HepG2 (cell line): ENCODE measurements around the gene CHMP4B. TPM values are rescaled to one million over a fixed set of nuclear protein-coding genes. Genes with fewer than 3 reads are reported as not detected.

ENCODE experiments used
- ATAC-seq: fragments of 200-7000 bp; cut with Tn5 transposase; 3 replicates; pipeline ENCODE4 v1.9.1; 2020; ENCODE audit warnings: mild to moderate bottlenecking, moderate library complexity
- BruUV-seq: library from RNA; stranded (reverse); fragments of 400-500 nt; replicated peaks from 2 replicates; lab custom pipeline; 2021; lab: Mats Ljungman, UMichigan
- CTCF ChIA-PET: fragments of 300-600 bp; formaldehyde crosslinking; extraction: SDS; loops from one replicate; lab custom pipeline; 2021; ENCODE audit warnings: low total read pairs, inconsistent platforms, low intra/inter-chr PET ratio; lab: Yijun Ruan, JAX
- POLR2A ChIA-PET: fragments of 350-600 bp; sonication (Branson Sonifier 250); formaldehyde crosslinking; loops from one replicate; lab custom pipeline; 2020; ENCODE audit warnings: antibody characterized with exemption, inconsistent platforms; lab: Yijun Ruan, JAX
- DNase-seq: peaks from one replicate; pipeline ENCODE4 v3.0.0-alpha.2; 2015; ENCODE audit warnings: low spot score
- FAIRE-seq: peaks from 3 replicates; lab custom pipeline; 2011; peaks lifted over from hg19 to GRCh38; lab: Jason Lieb, UNC
- H2AFZ ChIP-seq: one replicate; pipeline ENCODE4 v1.6.1; 2011; ENCODE audit warnings: low read length, inconsistent platforms
- H3K27ac ChIP-seq: fragments of 300-600 bp; 3 replicates; pipeline ENCODE4 v1.8.0; 2011; ENCODE audit warnings: mixed run types, mild to moderate bottlenecking, mixed read lengths, low read length, inconsistent platforms; ENCODE audit not compliant: insufficient read depth; ENCODE audit errors: extremely low read length
- H3K27me3 ChIP-seq, 2 experiments: fragments of 200-600 bp in 1 of 2; 2 replicates in 1 of 2; 3 replicates in 1 of 2; pipeline versions ENCODE4 v1.6.0 to v1.8.0; 2011; ENCODE audit warnings: low read length in 2 of 2, mild to moderate bottlenecking in 2 of 2, moderate library complexity in 2 of 2, inconsistent platforms in 1 of 2; ENCODE audit not compliant: insufficient read depth in 2 of 2, control insufficient read depth in 1 of 2
- H3K36me3 ChIP-seq, 2 experiments: fragments of 200-600 bp in 1 of 2; replicated peaks in 1 of 2; 2 replicates in 1 of 2; 3 replicates in 1 of 2; pipeline versions ENCODE4 v1.5.1 to v1.8.0; 2011; ENCODE audit warnings: low read length in 2 of 2, inconsistent platforms in 1 of 2; ENCODE audit not compliant: insufficient read depth in 2 of 2, control insufficient read depth in 1 of 2
- H3K4me1 ChIP-seq: 2 replicates; pipeline ENCODE4 v1.5.1; 2012; ENCODE audit warnings: low read length, inconsistent platforms; ENCODE audit not compliant: insufficient read depth
- H3K4me2 ChIP-seq: 2 replicates; pipeline ENCODE4 v1.6.0; 2011; ENCODE audit warnings: low read depth, low read length, inconsistent platforms
- H3K4me3 ChIP-seq, 3 experiments: fragments of 200-600 bp in 1 of 3; sonication (generic), shearing (Covaris generic) in 1 of 3; replicated peaks in 1 of 3; 2 replicates each; pipeline ENCODE4 v1.5.1; 2011 to 2016; ENCODE audit warnings: low read length in 3 of 3, inconsistent platforms in 2 of 3, low read depth in 2 of 3, mild to moderate bottlenecking in 2 of 3, control low read depth in 1 of 3, mixed read lengths in 1 of 3; ENCODE audit not compliant: insufficient read depth in 1 of 3
- H3K79me2 ChIP-seq: one replicate; pipeline ENCODE4 v1.6.1; 2011; ENCODE audit warnings: low read length, inconsistent platforms; ENCODE audit not compliant: insufficient read depth
- H3K9ac ChIP-seq: 2 replicates; pipeline ENCODE4 v1.6.0; 2011; ENCODE audit warnings: mild to moderate bottlenecking, low read depth, low read length, inconsistent platforms; ENCODE audit not compliant: insufficient read depth
- H3K9me3 ChIP-seq: 2 replicates; pipeline ENCODE4 v1.5.1; 2012; ENCODE audit warnings: mild to moderate bottlenecking, low read length
- H4K20me1 ChIP-seq: 2 replicates; pipeline ENCODE4 v1.6.0; 2011; ENCODE audit warnings: inconsistent platforms, mild to moderate bottlenecking, low read length, moderate library complexity; ENCODE audit not compliant: insufficient read depth
- DNMT3B ChIP-seq: conservative IDR thresholded peaks from 2 replicates; pipeline ENCODE4 v1.6.1; 2016; ENCODE audit warnings: missing biosample characterization, control low read depth
- DPF2 ChIP-seq: sonication (generic); formaldehyde crosslinking; IDR thresholded peaks from 2 replicates; pipeline ENCODE4 v1.4.0; 2020; ENCODE audit warnings: mild to moderate bottlenecking, low read depth, missing genetic modification reagents, borderline replicate concordance
- ETV5 ChIP-seq: IDR thresholded peaks from 2 replicates; pipeline ENCODE4 v1.6.1; 2018; ENCODE audit warnings: missing biosample characterization, missing genetic modification reagents, inconsistent platforms, borderline replicate concordance
- HIVEP1 ChIP-seq: sonication (generic); formaldehyde crosslinking; IDR thresholded peaks from 2 replicates; pipeline ENCODE4 v1.4.0; 2020; ENCODE audit warnings: mild to moderate bottlenecking, missing genetic modification reagents
- KDM5B ChIP-seq: sonication (generic); formaldehyde crosslinking; IDR thresholded peaks from 2 replicates; pipeline ENCODE4 v1.4.0; 2020; ENCODE audit warnings: missing genetic modification reagents, mild to moderate bottlenecking, borderline replicate concordance
- LRRFIP1 ChIP-seq: sonication (generic); formaldehyde crosslinking; conservative IDR thresholded peaks from 2 replicates; pipeline ENCODE4 v1.4.0; 2020; ENCODE audit warnings: missing genetic modification reagents
- NFE2L2 ChIP-seq: fragments of 150-350 bp; IDR thresholded peaks from 2 replicates; pipeline ENCODE4 v1.6.1; 2014; ENCODE audit warnings: low read length
- SALL1 ChIP-seq: sonication (generic); formaldehyde crosslinking; IDR thresholded peaks from 2 replicates; pipeline ENCODE4 v1.8.0; 2022; ENCODE audit warnings: mild to moderate bottlenecking, missing genetic modification reagents
- SIN3B ChIP-seq: fragments of 150-350 bp; IDR thresholded peaks from 2 replicates; pipeline ENCODE4 v1.6.1; 2014; ENCODE audit warnings: low read length
- SMARCE1 ChIP-seq: fragments of 450-650 bp; IDR thresholded peaks from 2 replicates; pipeline ENCODE4 v1.6.1; 2017; ENCODE audit warnings: borderline replicate concordance
- STAT5B ChIP-seq: sonication (generic); formaldehyde crosslinking; IDR thresholded peaks from 2 replicates; pipeline ENCODE4 v1.4.0; 2020; ENCODE audit warnings: missing genetic modification reagents
- TOPORS ChIP-seq: sonication (generic); formaldehyde crosslinking; IDR thresholded peaks from 2 replicates; pipeline ENCODE4 v1.8.0; 2023; ENCODE audit warnings: mild to moderate bottlenecking, missing genetic modification reagents
- ZBTB14 ChIP-seq: sonication (generic); formaldehyde crosslinking; IDR thresholded peaks from 2 replicates; pipeline ENCODE4 v1.4.0; 2020; ENCODE audit warnings: missing genetic modification reagents
- ZBTB39 ChIP-seq: sonication (generic); formaldehyde crosslinking; IDR thresholded peaks from 2 replicates; pipeline ENCODE4 v1.5.0; 2020; ENCODE audit warnings: missing genetic modification reagents
- ZNF335 ChIP-seq: sonication (generic); formaldehyde crosslinking; IDR thresholded peaks from 2 replicates; pipeline ENCODE4 v1.4.0; 2020; ENCODE audit warnings: missing genetic modification reagents
- ZNF33B ChIP-seq: sonication (generic); formaldehyde crosslinking; IDR thresholded peaks from 2 replicates; pipeline ENCODE4 v1.5.1; 2020; ENCODE audit warnings: mild to moderate bottlenecking, missing genetic modification reagents
- ZNF567 ChIP-seq: sonication (generic); formaldehyde crosslinking; IDR thresholded peaks from 2 replicates; pipeline ENCODE4 v1.8.1; 2023; ENCODE audit warnings: mild to moderate bottlenecking, missing genetic modification reagents, borderline replicate concordance
- ZNF570 ChIP-seq: sonication (generic); formaldehyde crosslinking; IDR thresholded peaks from 2 replicates; pipeline ENCODE4 v1.4.0; 2020; ENCODE audit warnings: mild to moderate bottlenecking, missing genetic modification reagents, borderline replicate concordance
- WGBS: methylation state at CpG from one replicate; pipeline ENCODE4 v1.1.6; 2017; ENCODE audit warnings: low lambda C conversion rate; 5-methylcytosine and 5-hydroxymethylcytosine counted together
- in situ Hi-C: cut with HindIII; loops from 2 replicates; pipeline ENCODE4 v1.10.0; 2017; ENCODE audit warnings: low pct_unique_long_range_greater_than_20kb; ENCODE audit not compliant: extremely low pct_ligation_motif_present
- intact Hi-C: fragments of 100-400 bp; cut with micrococcal nuclease; formaldehyde crosslinking; loops from one replicate; pipeline ENCODE4 v1.10.0; 2022; ENCODE audit not compliant: unreplicated experiment
- polyA plus RNA-seq, 8 experiments: library from polyadenylated mRNA; depleted of rRNA in 3 of 8; stranded (reverse) in 7 of 8; unstranded in 1 of 8; fragments of >200 nt; fragmentation: Illumina TruSeq in 4 of 8; extraction: Trizol in 4 of 8; gene quantifications; 2 replicates each; pipeline versions ENCODE4 v1.2.1 to v1.2.3, GENCODE V29; 2011 to 2016; ENCODE audit warnings: low read depth in 4 of 8, missing spikeins in 1 of 8, mixed read lengths in 1 of 8; ENCODE audit not compliant: insufficient read depth in 1 of 8
- total RNA-seq, 5 experiments: library from RNA; depleted of rRNA; stranded (reverse); fragments of >200 nt; fragmentation: Illumina TruSeq; extraction: Trizol; gene quantifications; 2 replicates each; pipeline ENCODE4 v1.2.3, GENCODE V29; 2016; ENCODE audit warnings: low read depth in 1 of 5

The CHMP4B gene
- total and polyA plus RNA-seq, 2 of the 13 experiments (the other 11 are each of a cell fraction or from before 2014, with no cell fraction given), result 40.1 to 45.6 TPM

- H3K36me3 ChIP-seq, result no peaks in the 10 kb centered on the region
- no peaks in the 10 kb centered on the region for H4K20me1 ChIP-seq
- peaks cover 42% of the 10 kb centered on the region for H3K4me1 ChIP-seq
- 30% methylated on average over 28 of the region's 32 CpGs for WGBS
- ChIA-PET CTCF (interaction anchor here (0.9 to 2.3 kb wide), 4 partner anchors 71 to 267 kb away, joined by 3 to 39 read pairs (median 6); no protein-coding TSS in a partner anchor), POLR2A (interaction anchor here (1.0 to 1.3 kb wide), 3 partner anchors 52 to 249 kb away, joined by 3 to 5 read pairs (median 4); partner anchors contain the start of genes CHMP4B and EIF2S2)
- FAIRE-seq, result peak; percentile 67
- peaks cover 5 to 40% of the 10 kb centered on the region in 2 experiments for H3K27me3 ChIP-seq
- no peak overlapping the region for H2AFZ ChIP-seq
- BruUV-seq, result no TSS peak
- H3K9ac ChIP-seq, result no peak overlapping the region
- H3K9me3 ChIP-seq, result no peaks in the 10 kb centered on the region
- in situ Hi-C loops (no loop called here), intact Hi-C loops (loop anchor here (1.0 to 5.0 kb wide), 5 partner anchors 51 to 266 kb away; partner anchors contain the start of gene CHMP4B)
- peak overlapping the region; percentile 65 for H3K4me2 ChIP-seq
- peak; percentile 76 for DNase-seq
- H3K4me3 ChIP-seq, result peak overlapping the region in 2 of 3 experiments; percentile 13 to 59; a peak in 3 of 6 replicates
- no peak overlapping the region for H3K27ac ChIP-seq
- peak; percentile 74 for ATAC-seq
- H3K79me2 ChIP-seq, result no peaks in the 10 kb centered on the region
- TF ChIP-seq STAT5B (CRISPR knock-in tag) (no peak), DPF2 (no peak), NFE2L2 (no peak), TOPORS (CRISPR knock-in tag) (no peak), ZNF570 (CRISPR knock-in tag) (no peak), ZNF335 (no peak), ZBTB39 (no peak), ETV5 (CRISPR knock-in tag) (no peak), KDM5B (peak; percentile 83; the same call in 1 of the 2 replicates), SALL1 (CRISPR knock-in tag) (peak; percentile 54), HIVEP1 (CRISPR knock-in tag) (peak; percentile 49; the same call in 1 of the 2 replicates), DNMT3B (CRISPR knock-in tag) (no peak), SIN3B (no peak), ZNF33B (CRISPR knock-in tag) (0 out of 2 replicates have a peak, but pooled peaks have one; percentile 61), LRRFIP1 (CRISPR knock-in tag) (no peak), ZBTB14 (CRISPR knock-in tag) (no peak), ZNF567 (CRISPR knock-in tag) (peak; percentile 92; the same call in 1 of the 2 replicates), SMARCE1 (no peak)
Observed at GRCh38 chr20:33862709-33863403, 51.7 kb downstream of the CHMP4B start.
